HEK293 (cell line): ENCODE results near the gene ALAD.

Experiments used
- CTCF ChIA-PET: fragments of 350-600 bp; formaldehyde crosslinking; extraction: SDS; loops from one replicate; lab custom pipeline; 2021; ENCODE audit warnings: antibody characterized with exemption; lab: Yijun Ruan, JAX
- POLR2A ChIA-PET: fragments of 300-600 bp; formaldehyde crosslinking; extraction: SDS; loops from one replicate; lab custom pipeline; 2020; ENCODE audit warnings: antibody characterized with exemption, inconsistent platforms; lab: Yijun Ruan, JAX
- H3K27ac ChIP-seq: fragments of 200-500 bp; sonication (Bioruptor generic); 2 replicates; pipeline ENCODE4 v1.5.1; 2014; ENCODE audit warnings: low read depth, low read length, control low read depth, inconsistent platforms; ENCODE audit errors: extremely low read depth
- H3K36me3 ChIP-seq, 2 experiments: fragments of 200-500 bp in 1 of 2; sonication (Bioruptor generic) in 1 of 2; 1 replicate in 1 of 2; 2 replicates in 1 of 2; pipeline ENCODE4 v1.5.1; 2014 to 2017; ENCODE audit warnings: inconsistent platforms in 2 of 2, low read length in 2 of 2; ENCODE audit not compliant: control insufficient read depth in 2 of 2, insufficient read depth in 1 of 2
- H3K4me1 ChIP-seq: fragments of 200-500 bp; sonication (Bioruptor generic); 2 replicates; pipeline ENCODE4 v1.5.1; 2014; ENCODE audit warnings: mild to moderate bottlenecking, low read length, inconsistent platforms; ENCODE audit not compliant: control insufficient read depth, insufficient read depth
- H3K4me3 ChIP-seq: 2 replicates; pipeline ENCODE4 v1.5.1; 2011; ENCODE audit warnings: low read depth, mild to moderate bottlenecking, control low read depth, low read length, moderate library complexity
- H3K9me3 ChIP-seq: fragments of 200-500 bp; sonication (Bioruptor generic); 2 replicates; pipeline ENCODE4 v1.5.1; 2014; ENCODE audit warnings: low read depth, low read length, inconsistent platforms; ENCODE audit not compliant: control insufficient read depth, insufficient read depth
- GFI1B ChIP-seq: fragments of 450-650 bp; formaldehyde crosslinking; IDR thresholded peaks from 2 replicates; pipeline ENCODE4 v1.5.1; 2016; ENCODE audit warnings: missing biosample characterization, missing genetic modification characterization
- KLF16 ChIP-seq: fragments of 450-650 bp; formaldehyde crosslinking; IDR thresholded peaks from 2 replicates; pipeline ENCODE4 v1.5.1; 2017; ENCODE audit warnings: missing biosample characterization, missing genetic modification characterization
- PRDM4 ChIP-seq: fragments of 450-650 bp; formaldehyde crosslinking; IDR thresholded peaks from 2 replicates; pipeline ENCODE4 v1.5.1; 2017; ENCODE audit warnings: missing biosample characterization, missing genetic modification characterization
- ZNF221 ChIP-seq: fragments of 450-650 bp; formaldehyde crosslinking; IDR thresholded peaks from 2 replicates; pipeline ENCODE4 v1.5.1; 2017; ENCODE audit warnings: missing biosample characterization, missing genetic modification characterization, borderline replicate concordance
- ZNF239 ChIP-seq: fragments of 450-650 bp; formaldehyde crosslinking; IDR thresholded peaks from 2 replicates; pipeline ENCODE4 v1.5.1; 2016; ENCODE audit warnings: missing biosample characterization, missing genetic modification characterization
- ZNF488 ChIP-seq: fragments of 450-650 bp; formaldehyde crosslinking; IDR thresholded peaks from 2 replicates; pipeline ENCODE4 v1.5.1; 2016; ENCODE audit warnings: missing biosample characterization, missing genetic modification characterization
- ZNF571 ChIP-seq: fragments of 450-650 bp; formaldehyde crosslinking; IDR thresholded peaks from 2 replicates; pipeline ENCODE4 v1.5.0; 2017; ENCODE audit warnings: missing biosample characterization, missing genetic modification characterization
- ZNF629 ChIP-seq: fragments of 450-650 bp; formaldehyde crosslinking; IDR thresholded peaks from 2 replicates; pipeline ENCODE4 v1.5.1; 2017; ENCODE audit warnings: missing biosample characterization, missing genetic modification characterization
- ZNF660 ChIP-seq: fragments of 450-650 bp; IDR thresholded peaks from 2 replicates; pipeline ENCODE4 v1.5.1; 2018; ENCODE audit warnings: missing biosample characterization, mild to moderate bottlenecking, missing genetic modification characterization
- ZNF664 ChIP-seq: fragments of 450-650 bp; formaldehyde crosslinking; IDR thresholded peaks from 2 replicates; pipeline ENCODE4 v1.5.1; 2016; ENCODE audit warnings: missing biosample characterization, missing genetic modification characterization
- ZNF777 ChIP-seq: fragments of 450-650 bp; formaldehyde crosslinking; IDR thresholded peaks from 2 replicates; pipeline ENCODE4 v1.5.1; 2017; ENCODE audit warnings: missing biosample characterization, missing genetic modification characterization, borderline replicate concordance
- TF ChIP-seq, protein P1 (sequence below): fragments of 450-650 bp; formaldehyde crosslinking; IDR thresholded peaks from 2 replicates; pipeline ENCODE4 v1.5.1; 2017; ENCODE audit warnings: missing biosample characterization, missing genetic modification characterization
- TF ChIP-seq, protein P2 (sequence below): fragments of 450-650 bp; formaldehyde crosslinking; IDR thresholded peaks from 2 replicates; pipeline ENCODE4 v1.5.1; 2016; ENCODE audit warnings: missing biosample characterization, missing genetic modification characterization

The ALAD gene

GRCh38 chr9:113352006-113352405 lies 49.1 kb downstream of the ALAD start:
- H3K27ac ChIP-seq: no peak overlapping the region
- TF ChIP-seq ZNF488 (tag by site-specific recombination) (no peak), ZNF777 (tag by site-specific recombination) (no peak)
- TF ChIP-seq, all 188 proteins: peak for 0
- peaks cover 7% of the 10 kb centered on the region; the same call in 1 of the 2 replicates for H3K4me1 ChIP-seq
- POLR2A ChIA-PET: interaction anchor here (1.2 to 1.8 kb wide), 2 partner anchors 12 to 59 kb away, joined by 3 to 7 read pairs; partner anchors contain the start of genes C9orf43, POLE3 and WDR31
- CTCF ChIA-PET: no interaction called here
- no peak overlapping the region for H3K4me3 ChIP-seq
- no peaks in the 10 kb centered on the region for H3K9me3 ChIP-seq
- H3K36me3 ChIP-seq: no peaks in the 10 kb centered on the region

DNA sequence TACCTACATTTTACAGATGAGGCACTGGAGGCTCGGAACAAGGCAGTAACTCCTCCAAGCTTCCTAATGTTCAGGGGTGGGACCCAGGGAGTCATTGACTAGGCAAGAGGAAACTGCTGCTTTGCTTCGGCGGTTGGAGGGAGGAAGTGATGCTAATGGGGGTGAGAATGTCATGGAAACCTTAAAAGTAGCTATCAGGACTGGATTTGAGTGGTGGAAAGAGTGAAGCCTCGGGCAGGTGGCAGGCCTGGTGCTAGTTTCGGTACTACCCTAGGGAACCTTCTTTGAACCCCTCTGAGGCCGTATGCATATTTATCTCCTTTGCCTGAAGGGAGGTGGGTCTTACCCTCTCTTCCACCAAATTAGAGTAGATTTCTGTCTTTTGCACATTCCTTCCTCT lies 50.1 kb downstream of the ALAD start:
- Histone ChIP-seq H3K9me3 (no peaks in the 10 kb centered on the region), H3K4me1 (peaks cover 7% of the 10 kb centered on the region; the same call in 1 of the 2 replicates), H3K4me3 (no peak overlapping the region), H3K36me3 (no peaks in the 10 kb centered on the region), H3K27ac (no peak overlapping the region)
- no peak for TF ChIP-seq ZNF629 (tag by site-specific recombination)
- TF ChIP-seq PRDM4: no peak
- no peak for TF ChIP-seq KLF16 (tag by site-specific recombination)
- TF ChIP-seq ZNF664 (tag by site-specific recombination): no peak
- no peak for TF ChIP-seq ZNF571 (tag by site-specific recombination)
- TF ChIP-seq, protein P1, sequence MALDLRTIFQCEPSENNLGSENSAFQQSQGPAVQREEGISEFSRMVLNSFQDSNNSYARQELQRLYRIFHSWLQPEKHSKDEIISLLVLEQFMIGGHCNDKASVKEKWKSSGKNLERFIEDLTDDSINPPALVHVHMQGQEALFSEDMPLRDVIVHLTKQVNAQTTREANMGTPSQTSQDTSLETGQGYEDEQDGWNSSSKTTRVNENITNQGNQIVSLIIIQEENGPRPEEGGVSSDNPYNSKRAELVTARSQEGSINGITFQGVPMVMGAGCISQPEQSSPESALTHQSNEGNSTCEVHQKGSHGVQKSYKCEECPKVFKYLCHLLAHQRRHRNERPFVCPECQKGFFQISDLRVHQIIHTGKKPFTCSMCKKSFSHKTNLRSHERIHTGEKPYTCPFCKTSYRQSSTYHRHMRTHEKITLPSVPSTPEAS (tag by site-specific recombination): no peak
- TF ChIP-seq ZNF221 (tag by site-specific recombination): no peak
- TF ChIP-seq ZNF239 (tag by site-specific recombination): no peak
- no peak for TF ChIP-seq ZNF660 (tag by site-specific recombination)
- TF ChIP-seq, protein P2, sequence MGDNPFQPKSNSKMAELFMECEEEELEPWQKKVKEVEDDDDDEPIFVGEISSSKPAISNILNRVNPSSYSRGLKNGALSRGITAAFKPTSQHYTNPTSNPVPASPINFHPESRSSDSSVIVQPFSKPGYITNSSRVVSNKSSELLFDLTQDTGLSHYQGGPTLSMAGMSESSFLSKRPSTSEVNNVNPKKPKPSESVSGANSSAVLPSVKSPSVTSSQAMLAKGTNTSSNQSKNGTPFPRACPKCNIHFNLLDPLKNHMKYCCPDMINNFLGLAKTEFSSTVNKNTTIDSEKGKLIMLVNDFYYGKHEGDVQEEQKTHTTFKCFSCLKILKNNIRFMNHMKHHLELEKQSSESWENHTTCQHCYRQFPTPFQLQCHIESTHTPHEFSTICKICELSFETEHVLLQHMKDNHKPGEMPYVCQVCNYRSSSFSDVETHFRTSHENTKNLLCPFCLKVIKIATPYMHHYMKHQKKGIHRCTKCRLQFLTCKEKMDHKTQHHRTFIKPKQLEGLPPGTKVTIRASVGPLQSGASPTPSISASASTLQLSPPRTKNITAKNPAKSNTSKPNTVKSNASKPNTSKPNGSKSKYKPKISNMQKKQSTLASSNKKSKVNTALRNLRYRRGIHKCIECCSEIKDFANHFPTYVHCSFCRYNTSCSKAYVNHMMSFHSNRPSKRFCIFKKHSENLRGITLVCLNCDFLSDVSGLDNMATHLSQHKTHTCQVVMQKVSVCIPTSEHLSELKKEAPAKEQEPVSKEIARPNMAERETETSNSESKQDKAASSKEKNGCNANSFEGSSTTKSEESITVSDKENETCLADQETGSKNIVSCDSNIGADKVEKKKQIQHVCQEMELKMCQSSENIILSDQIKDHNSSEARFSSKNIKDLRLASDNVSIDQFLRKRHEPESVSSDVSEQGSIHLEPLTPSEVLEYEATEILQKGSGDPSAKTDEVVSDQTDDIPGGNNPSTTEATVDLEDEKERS: no peak
- no peak for TF ChIP-seq GFI1B
- ChIA-PET POLR2A (interaction anchor here (0.8 to 3.4 kb wide), 4 partner anchors 9 to 76 kb away, joined by 3 to 12 read pairs (median 5); partner anchors contain the start of genes C9orf43, CDC26, POLE3 and PRPF4), CTCF (interaction anchor here (1.0 to 2.5 kb wide), 4 partner anchors 11 to 238 kb away, joined by 3 to 8 read pairs (median 4); partner anchors contain the start of genes ALAD and WDR31)
